Activated CD8-positive, alpha-beta memory T cell treated with anti-CD3 and anti-CD28 coated beads, Interleukin-2, amount 50 U/mL, for 24 hours (primary cell): ENCODE data around the gene LEP.

Experiments
- DNase-seq: peaks from one replicate; pipeline ENCODE4 v3.0.0-alpha.2; 2020; ENCODE audit errors: extremely low read depth

The LEP gene

DNA sequence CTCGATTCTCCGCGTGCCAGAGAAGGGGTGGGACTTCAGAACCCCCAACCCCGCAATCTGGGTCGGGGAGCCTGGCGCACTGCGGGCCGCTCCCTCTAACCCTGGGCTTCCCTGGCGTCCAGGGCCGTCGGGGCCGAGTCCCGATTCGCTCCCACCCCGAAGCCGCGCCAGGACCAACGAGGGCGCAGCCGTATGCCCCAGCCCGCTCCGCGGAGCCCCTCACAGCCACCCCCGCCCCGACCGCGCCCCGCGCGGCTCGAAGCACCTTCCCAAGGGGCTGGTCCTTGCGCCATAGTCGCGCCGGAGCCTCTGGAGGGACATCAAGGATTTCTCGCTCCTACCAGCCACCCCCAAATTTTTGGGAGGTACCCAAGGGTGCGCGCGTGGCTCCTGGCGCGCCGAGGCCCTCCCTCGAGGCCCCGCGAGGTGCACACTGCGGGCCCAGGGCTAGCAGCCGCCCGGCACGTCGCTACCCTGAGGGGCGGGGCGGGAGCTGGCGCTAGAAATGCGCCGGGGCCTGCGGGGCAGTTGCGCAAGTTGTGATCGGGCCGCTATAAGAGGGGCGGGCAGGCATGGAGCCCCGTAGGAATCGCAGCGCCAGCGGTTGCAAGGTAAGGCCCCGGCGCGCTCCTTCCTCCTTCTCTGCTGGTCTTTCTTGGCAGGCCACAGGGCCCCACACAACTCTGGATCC is at the start of gene LEP:
Gene LEP, plus strand, starts transcription at position 583 of the 691 bp plus-strand sequence. CDS start 10,741 bp downstream, outside the sequence.
- DNase-seq = no peak

DNA sequence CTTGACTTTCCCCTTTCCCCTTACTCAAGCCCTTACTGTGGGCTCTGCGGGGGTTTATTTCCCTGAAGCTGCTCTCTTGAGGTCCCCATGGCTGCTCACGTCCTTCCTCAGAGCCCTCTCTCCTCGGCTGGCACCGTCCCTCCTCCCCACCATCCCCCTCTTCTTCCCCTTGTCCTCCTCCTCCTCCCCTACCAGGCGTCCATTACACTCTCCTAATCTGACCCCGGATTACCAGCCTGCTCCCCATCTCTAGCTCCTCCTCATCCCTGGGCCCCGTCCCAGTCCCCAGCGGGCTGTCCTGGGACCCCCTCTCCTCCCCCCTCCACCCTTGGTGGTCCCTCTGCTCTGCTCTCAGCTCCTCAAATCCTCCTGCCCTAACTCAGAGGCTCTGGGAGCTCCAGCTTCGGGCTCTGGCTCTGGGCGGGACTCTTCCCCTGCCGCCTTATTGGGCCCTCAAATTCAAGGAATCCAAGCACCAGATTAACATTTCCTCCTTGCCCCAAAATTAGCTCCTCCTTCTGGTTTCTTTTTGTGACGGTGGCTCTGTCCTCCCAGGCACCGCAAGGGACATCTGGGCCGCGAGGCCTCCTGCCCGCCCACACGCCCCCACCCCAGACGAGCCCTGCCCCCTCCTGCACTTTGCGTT is 48.5 kb upstream of the LEP start:
- no peak for DNase-seq

DNA sequence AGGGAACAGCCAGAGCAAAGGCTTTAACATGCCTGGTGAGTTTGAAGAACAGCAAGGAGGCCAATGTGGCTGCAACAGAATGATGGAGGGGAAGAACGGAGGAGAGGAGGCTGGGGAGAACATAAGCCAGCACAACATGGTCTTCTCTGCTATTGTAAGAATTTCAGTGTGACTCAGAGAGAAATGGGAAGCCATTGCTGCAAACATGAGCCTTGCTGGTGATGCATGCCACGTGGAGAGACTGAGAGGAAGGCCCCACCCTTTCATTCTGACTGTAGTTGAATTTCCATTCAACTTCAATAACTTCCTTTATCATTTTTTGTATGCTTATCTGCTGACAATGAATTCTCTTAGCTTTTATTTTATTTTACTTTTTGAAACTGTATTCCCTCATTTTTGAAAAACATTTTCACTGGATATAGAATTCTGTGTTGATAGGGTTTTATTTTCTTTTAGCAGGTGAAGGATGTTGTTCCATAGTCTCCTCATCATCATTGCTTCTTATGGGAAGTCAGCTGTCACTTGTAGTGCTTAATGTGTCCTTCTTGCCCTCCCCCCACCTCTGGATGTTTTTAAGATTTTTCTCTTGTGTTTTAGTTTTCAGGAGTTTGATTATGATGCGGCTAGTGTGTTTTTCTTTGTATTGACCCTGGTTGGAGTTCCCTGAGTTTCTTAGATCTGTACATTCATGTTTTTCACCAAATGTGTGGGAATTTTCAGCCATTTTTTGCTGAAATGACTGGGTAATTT is 46.4 kb upstream of the LEP start:
- no peak for DNase-seq

DNA sequence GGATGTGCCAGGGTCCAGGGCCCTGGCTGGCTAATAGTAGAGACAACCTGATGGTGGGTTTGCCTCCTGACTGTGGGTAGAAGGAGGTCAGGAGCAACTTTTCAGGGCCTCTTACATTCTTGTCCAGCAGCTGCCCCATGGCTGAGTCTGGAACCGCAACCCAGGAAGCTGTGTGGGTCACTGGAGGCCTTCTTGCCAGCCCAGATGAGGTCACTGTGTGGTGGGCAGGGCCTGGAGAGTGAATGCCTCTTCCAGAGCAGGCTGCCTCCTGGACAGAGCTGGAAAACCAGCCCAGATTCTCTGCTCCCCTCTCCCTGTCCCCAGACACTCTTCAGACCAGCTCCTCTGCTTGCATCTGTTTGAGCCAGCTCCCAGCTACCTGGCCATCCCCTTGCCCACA is 43.5 kb upstream of the LEP start:
- no peak for DNase-seq

DNA sequence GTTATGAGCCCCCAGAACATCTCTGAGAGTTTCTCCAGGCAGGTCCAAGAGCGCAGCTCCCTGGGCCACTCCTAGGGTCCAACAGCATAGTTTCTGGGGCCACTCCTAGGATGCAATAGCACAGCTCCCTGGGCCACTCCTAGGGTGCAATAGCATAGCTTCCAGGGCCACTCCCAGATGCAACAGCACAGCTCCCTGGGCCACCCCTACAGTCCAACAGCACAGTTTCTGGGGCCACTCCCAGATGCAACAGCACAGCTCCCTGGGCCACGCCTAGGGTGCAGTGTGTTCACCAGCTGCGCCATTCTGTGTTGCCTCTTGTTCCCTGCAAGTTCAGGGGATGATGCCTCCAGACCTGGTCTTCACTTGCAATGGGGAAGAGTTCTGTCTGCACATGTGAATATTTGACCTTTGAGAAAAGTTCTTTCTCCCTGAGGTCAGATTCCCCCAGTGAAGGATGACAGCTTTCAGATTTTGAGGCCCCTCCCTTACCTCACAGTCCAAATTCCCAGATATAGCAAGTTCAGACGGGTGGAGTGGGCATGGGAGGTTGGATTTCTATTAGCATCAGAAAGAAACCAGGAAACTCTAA is 43.0 kb upstream of the LEP start:
- DNase-seq = no peak

DNA sequence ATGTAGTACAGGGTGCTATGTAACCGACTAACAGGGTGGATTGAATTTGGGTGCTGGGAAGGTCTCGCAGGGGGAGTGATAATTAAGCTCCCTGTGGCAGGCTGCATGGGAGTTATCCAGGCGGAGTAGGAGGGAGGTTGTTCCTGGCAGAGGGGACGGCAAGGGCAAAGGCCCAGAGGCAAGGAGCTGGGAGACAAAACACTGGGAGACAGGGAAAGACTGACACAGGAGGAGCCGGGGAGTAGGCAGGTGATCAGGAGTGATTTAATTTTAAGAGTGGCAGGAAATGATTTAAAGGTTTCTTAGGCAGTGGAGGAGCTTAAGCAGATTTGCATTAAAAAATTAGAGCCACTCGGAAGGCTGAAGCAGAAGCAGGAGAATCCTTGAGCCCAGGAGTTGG is 40.7 kb upstream of the LEP start:
- no peak for DNase-seq

DNA sequence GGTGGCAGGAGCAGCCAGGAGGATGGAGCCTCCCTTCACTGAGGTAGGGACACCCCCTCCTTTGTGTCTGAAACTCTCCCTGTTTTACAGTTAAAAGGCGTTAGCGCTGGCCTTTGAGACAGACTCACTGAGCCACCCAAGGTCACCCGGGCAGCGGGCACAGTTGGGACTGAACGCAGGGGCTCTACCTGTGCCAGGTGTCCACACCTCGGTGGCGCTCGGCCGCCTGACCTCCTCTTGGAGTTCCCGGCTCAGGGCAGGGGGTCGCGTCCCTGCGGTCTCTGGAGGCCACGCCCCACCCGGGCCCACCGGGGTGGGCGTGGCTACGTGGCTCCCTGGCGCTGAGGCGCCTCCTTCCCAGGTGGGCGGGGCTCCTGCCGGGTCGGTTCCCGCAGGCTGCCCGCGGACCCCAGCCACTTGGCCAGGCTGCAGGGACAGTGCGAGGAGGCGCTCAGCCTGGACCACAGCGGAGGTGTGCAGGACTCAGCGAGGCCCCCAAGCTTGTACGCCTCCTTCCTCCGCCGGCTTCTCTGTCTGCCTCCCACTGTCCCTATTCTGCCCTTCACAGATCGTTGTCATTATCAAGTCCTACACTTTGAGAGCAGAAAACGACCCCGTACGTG is 39.9 kb upstream of the LEP start:
- DNase-seq = no peak

DNA sequence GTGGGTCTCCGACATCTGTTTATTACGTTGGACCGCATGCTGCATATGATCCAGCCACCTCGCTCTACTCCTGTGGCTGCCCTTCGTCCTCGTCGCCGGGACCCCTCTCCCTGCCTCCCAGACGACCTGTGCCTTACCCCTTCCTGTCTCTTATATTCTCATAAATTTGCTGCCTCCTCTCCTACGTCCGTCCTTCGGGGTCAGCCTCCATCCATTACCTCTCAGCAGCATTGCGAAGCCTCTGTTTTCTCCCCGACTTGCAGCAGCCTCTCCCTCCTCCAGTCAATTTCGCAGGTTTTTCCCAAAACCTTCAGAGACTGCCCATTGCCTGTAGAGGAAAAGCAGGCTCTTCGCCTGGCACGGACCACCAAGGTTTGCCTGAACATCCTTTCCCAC is 39.4 kb upstream of the LEP start:
- no peak for DNase-seq

DNA sequence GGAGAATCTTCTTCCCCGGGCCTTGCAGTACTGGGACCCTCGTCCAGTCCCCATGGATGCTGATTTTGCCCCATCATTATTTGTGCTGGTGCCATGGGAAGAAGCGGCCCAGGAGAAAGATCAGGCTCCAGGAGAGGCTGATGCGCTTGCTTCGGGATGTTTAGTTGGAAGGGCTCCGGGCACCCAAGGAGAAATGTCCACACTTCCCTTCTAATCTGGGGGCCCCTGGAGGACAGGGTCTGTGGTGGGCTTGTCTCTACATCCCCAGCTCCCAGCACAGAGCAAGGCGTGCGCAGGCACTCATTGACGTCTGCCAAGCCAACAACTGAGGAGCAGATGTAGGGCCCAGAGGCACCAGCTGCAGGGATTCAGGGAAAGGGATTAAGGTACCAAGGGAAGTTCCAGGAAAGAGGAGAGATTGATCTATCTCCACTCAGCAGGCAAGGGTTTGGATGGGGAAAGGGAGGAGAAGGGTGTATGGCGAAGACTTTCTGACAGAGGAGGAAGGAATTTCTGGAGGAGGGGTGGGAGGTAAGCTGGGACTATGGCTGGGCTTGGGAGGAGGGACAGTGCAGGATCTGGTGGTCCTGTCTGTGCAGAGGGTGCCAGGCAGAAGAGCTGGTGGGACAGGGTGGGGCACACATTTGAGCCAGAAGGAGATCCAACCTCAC is 38.7 kb upstream of the LEP start:
- no peak for DNase-seq

DNA sequence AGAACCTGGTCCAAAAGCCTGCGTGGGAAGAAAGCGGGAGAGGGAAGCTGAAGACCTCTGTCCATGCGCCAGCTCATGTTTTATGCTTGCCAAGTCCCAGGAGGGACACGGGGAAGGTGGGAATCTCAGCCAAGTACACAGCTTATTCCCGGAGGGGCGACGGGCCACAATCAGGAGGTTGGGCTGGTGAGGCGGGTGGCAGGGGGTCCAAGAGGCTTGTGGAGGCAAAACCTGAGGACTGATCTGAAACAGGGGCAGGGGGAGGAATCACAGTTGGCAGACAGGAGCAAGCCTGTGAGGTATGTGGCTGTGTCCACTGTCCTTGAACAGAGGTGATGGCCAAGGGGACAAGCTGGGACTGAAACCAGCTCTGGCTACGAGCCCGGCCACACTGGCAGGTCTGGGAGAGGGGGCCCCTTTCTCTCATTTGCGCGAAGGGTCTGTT is 38.0 kb upstream of the LEP start:
- no peak for DNase-seq

DNA sequence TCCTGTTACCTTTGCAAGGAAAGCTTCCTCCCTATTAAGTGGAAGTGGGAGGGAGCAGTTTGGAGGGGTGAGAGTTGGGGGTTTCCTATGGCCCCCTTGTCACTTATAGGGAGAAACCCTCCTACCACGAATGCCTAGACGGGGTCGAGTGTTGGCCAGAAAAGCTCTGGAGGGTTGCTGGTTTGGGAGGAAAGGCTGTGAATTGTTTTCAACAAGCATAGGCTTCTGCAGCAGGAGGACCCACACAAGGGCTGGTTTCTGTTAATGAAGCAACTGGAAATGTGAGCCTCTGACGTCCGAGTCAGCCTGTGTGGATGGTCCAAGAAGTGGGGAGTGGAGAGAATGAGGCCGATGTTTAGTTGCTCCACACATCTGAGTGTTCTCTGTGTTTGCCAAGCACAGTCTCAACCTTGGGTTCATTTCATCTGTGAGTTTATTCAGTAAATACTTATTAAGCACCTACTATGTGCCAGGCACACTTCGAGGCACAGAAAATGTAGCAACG is 37.3 kb upstream of the LEP start:
- no peak for DNase-seq

DNA sequence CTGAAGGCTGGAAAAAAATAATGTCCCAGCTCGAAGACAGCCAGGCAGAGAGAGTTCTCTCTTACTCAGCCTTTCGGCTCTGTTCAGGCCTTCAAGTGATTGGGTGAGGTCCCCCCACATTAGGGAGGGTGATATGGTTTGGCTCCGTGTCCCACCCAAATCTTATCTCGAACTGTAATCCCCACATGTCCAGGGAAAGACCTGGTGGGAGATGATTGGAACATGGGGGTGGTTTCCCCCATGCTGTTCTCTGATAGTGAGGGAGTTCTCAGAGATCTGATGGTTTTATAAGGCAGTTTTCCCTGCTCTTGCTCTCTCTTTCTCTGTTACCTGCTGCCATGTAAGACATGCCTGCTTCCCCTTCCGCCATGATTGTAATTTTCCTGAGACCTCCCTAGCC is 36.6 kb upstream of the LEP start:
- DNase-seq = no peak

DNA sequence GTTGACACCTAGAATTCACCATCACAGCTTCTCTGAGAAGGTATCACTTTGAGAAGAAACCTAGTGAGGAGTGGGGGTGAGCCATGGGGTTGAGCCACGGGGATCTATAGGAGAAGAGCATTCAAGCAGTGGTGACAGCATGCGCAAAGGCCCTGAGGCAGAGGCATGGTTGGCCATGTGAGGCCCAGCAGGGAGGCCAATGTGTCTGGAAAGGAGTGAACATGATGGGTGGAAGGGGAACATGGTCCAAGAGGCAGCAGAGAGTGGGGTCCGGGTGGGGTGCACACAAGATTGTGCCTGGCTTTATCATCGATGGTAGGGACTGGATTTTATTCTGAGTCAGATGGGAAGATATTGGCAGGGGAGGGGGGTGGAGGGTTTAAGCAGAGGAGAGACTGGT is 36.0 kb upstream of the LEP start:
- DNase-seq = no peak

DNA sequence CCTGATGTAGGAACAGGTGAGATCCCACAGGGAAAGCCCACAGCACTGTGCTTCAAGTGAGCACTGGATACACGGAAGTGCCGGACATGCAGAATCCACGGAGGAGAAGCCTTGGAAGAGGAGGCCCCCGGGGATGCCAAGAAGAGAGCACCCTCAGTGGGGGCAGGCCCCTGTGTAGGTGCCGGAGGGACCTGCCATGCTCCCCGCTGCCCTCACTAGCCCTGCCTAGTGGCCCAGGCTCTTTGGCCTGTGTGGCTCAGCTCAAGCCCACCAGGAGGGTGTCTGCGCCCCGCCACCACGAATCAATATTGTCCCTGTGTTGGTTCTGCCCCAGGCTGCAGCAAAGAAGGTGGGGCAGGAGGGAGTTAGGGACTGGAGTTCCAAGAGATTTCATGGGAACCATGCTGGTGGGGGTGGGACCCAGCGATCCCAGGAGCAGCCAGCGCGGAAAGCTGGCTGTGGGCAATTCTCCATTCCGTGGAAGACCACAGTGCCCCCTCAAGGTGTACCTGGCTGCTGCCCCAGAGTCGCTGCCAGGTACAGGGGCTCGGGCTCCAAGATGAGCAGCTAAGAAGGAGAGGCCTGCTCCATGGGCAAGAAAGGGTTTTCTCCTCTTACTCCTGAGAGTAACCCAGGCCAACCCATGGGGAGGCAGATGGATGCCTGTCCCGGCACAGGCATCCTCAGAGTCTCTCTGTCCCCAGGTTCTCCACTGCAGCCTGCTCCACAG is 34.9 kb upstream of the LEP start:
- DNase-seq = no peak

DNA sequence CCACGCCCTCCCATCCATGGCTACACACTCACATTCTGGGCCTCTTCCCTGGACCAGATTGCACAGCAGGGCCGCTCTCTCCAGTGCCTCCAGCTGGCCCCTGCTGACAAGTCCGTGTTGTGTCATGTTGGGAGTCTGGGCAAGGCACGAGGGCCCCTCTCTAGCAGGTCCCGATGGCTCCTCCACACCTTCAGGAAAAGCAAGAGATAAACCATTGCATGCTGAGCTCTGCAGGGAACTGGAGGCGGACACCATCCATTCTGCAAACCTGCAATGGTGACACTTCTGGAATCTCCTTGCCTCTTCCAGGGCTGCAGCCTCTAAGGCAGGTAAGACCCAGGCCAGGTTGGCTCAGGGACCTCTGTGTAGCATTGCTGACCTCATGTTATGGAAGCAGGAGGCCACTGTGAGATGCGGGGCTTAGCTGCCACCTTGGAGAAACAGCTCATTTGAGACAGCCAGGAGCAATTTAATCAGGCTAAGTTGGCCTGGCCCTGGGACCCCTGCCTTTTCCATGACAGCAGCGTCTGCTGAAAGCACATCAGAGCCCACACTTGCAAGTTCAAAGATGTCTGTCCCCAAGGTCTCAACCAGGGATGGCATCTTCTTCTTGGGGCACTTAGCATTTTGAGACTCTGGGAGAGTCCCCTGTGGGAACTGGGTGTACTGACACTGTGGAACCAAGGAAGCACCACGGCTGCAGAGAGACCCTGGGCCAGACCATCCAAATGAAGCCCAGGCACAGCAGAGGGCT is 34.2 kb upstream of the LEP start:
- no peak for DNase-seq

DNA sequence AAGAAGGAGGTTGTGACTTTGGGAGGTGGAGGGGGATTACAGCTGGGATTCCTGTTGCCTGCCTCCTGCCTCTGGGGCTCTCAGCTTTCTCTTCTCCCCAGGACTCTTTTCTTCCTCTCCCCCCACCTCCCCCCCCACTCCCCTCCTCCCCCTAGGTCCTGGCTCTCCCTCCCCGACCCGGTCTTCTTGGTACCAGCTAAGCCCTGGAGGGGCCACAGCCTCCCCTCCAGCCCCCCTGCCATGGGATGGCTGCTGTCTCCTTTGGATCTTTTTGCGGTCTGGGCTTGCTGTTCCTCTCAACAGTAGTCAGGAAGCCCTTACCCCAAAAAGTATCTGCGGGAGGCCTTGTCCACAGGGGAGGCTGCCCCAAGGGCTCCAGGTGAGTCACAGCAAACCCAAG is 33.5 kb upstream of the LEP start:
- no peak for DNase-seq

DNA sequence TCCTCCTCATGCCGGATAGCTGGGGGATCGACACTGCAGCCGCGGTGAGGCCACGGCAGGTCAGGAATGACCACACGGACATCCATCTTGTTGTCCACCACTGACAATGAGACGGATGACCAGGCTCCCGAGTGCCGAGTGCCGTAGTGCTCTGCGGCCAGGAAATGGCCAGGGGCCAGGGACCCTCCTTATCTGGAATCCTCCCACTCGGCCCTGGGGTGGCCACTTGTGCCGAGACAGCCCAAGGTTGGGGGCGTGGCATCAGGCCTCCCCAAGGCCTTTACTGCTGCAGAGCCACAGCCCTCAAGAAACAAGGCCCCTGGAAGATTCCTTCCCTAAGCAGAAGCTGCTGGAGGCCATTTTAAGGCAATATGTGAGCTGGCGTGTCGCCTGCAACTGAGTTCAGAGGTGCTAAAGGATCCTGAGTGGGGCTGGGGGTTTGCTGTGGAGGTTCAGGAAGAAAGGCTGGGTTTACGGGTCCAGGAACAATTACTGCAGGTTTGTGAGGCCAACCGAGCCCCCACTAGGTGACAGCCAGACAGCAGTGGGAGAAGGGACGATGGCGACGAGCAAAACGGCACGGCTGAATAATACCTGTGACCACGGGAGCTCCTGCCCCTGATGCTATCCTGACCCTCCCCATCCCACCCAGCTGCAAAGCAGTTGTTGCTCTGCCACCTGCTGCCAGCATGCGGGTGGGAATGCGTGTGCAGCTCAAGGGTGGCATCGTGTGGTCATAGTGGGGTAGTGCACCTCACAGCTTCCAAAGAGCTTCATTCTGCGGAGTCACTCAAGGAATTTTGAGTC is 31.6 kb upstream of the LEP start:
- DNase-seq = peak; percentile 32

DNA sequence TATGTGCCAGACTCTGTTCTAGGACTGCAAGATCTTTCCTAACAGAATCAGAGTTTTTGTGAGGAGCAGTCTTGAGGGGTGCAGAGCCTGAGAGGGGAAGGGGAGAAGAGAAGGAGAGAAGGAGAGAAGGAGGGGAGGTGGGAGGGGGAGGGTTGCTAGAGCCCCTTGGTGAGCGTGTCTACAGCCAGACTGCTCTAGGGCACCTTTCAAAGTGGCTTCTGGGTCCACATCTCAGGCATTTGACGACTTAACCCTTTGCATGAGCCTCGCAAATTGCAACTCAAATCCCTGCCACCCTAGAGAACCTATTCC is 31.1 kb upstream of the LEP start:
- no peak for DNase-seq
